IPS-18c (cell line): ENCODE results near the gene TPSD1.
"Not testable (repeated sequence)": the region's sequence is repeated elsewhere in the genome, so short reads cannot be mapped to it uniquely, and the experiment has no call there.

Experiments
- H3K4me3 ChIP-seq: 2 replicates; pipeline ENCODE4 v1.7.0; 2013; ENCODE audit warnings: low read depth, mild to moderate bottlenecking, low read length, moderate library complexity; ENCODE audit not compliant: insufficient read depth
- H3K9me3 ChIP-seq: one replicate; pipeline ENCODE4 v1.6.1; 2013; ENCODE audit warnings: mild to moderate bottlenecking, low read length, moderate library complexity; ENCODE audit not compliant: control insufficient read depth, insufficient read depth

Gene TPSD1

GRCh38 chr16:1283996-1284616 lies 28.2 kb downstream of the TPSD1 start:
- Histone ChIP-seq H3K9me3 (no peaks in the 10 kb centered on the region), H3K4me3 (no peak overlapping the region)

DNA sequence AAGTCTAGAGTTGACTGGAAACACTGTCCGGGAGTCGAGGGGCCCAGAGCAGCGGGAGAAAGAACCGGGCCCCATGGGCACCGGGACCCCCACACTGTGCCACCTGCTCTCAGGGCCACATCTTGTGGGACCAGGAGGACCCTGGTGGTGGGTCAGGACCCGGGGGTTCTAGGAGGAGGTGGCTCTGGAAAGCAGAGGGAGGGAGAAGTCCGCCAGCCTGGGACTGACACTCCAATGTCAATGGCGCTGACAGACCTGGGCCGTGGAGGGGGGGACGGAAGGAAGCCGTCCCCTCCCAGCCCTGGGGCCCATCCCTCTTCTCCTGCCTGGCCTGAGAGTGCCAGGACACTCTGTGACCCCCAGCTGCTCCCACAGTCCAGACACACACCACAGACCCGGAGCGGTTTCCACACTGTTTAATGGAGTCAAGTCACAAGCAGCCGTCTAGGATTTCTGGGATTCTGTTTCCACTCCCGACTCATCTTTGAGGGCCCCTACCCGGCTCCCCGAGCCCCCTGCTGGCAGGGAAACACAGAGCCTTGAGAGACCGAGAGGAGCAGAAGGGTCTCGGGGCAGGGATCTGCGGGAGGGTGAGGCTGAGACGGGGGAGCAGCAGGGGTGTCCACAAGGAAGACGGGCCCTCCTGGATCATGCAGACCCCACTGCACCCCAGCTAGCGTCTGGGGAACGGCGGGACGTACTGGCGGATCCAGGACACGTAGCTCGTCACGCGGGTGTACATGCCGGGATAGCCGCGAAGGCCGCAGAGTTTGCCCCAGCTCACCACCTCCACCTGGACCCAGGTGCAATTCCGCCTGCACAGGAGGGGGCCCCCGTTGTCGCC lies 30.0 kb downstream of the TPSD1 start:
- Histone ChIP-seq H3K9me3 (no peaks in the 10 kb centered on the region), H3K4me3 (no peak overlapping the region)

DNA sequence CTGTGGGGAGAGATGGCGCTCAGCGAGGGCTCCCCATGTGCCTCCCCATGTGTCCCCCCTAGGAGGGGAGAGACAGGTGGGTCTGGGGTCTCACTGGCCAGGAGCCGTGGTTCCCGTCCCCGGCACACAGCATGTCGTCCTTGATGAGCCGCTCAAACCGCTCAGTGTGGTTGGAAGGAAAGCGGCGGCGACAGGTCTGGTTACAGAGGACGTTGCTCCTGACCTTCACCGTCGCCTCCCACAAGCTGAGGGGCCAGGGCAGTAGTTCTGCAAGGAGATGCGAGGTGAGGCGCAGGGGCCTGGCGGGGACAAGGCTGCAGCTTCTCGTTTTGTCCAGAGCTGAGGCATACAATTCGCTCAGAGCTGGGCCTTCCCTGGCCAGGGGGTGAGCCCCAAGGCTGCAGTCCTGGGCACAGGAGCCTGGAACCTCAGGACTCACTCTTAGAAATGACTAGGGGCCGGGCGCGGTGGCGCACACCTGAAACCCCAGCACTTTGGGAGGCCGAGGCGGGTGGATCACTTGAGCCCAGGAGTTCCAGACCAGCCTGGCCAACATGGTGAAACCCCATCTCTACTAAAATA lies 30.7 kb downstream of the TPSD1 start:
- no peak overlapping the region for H3K4me3 ChIP-seq
- no peaks in the 10 kb centered on the region for H3K9me3 ChIP-seq

DNA sequence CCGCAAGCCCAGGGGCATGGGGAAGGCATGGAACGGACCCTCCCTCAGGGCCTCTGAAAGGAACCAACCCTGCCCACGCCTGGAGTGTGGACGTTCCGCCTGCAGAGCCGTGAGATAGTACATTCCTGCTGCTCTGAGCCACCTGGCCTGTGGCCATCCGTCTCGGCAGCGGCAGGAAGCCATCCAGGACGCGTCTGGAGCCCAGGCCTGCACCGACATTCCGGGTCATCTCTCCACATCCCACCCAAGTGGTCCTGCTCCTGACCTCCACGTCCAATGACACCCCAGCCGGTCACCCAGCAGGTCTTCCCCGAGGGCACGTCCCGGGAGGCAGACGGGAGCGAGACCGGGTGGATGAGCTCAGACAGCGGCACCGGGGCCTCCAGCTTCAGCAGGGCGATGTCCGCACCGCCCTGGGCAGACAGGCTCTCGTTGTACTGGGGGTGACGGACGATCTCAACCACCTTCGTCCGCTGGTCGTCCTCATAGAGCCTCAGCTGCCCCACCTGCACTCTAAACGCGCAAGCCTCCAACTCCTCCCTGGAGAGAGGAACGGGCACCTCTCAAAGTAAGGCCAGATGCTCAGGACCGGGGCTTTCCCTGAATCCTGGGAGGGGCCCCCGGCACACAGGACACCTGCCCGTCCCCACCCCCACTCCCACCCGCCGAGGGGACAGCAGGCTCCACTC lies 32.3 kb downstream of the TPSD1 start:
- no peak overlapping the region for H3K4me3 ChIP-seq
- H3K9me3 ChIP-seq, result no peaks in the 10 kb centered on the region

GRCh38 chr16:1288813-1289476 lies 33.1 kb downstream of the TPSD1 start:
- no peak overlapping the region; the same call in 1 of the 2 replicates for H3K4me3 ChIP-seq
- H3K9me3 ChIP-seq, result no peaks in the 10 kb centered on the region

GRCh38 chr16:1289477-1289866 lies 33.6 kb downstream of the TPSD1 start:
- Histone ChIP-seq H3K9me3 (no peaks in the 10 kb centered on the region), H3K4me3 (peak overlapping the region; percentile 31; the same call in 1 of the 2 replicates)

DNA sequence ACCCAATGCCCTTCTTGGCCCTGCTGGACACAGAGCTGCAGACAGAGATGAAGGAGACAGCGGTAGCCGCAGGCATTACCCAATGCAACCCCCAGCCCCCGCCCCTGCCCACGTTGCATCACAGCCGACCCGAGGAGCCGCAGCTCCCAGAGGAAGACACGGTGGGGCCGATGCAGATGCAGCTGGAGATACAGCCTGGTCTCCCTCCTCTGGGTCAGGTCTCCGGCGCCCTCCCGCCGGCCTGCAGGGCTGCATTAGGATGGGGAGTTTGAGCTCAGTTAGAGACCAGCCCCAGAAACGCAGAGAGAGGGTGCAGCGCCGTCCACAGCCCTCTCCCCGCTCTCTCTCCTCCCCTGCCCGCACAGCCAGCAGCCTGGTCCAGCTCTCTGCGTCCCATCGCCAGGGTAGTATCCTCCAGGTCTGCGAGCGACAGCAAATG lies 34.2 kb downstream of the TPSD1 start:
- no peak overlapping the region for H3K4me3 ChIP-seq
- H3K9me3 ChIP-seq, result no peaks in the 10 kb centered on the region

DNA sequence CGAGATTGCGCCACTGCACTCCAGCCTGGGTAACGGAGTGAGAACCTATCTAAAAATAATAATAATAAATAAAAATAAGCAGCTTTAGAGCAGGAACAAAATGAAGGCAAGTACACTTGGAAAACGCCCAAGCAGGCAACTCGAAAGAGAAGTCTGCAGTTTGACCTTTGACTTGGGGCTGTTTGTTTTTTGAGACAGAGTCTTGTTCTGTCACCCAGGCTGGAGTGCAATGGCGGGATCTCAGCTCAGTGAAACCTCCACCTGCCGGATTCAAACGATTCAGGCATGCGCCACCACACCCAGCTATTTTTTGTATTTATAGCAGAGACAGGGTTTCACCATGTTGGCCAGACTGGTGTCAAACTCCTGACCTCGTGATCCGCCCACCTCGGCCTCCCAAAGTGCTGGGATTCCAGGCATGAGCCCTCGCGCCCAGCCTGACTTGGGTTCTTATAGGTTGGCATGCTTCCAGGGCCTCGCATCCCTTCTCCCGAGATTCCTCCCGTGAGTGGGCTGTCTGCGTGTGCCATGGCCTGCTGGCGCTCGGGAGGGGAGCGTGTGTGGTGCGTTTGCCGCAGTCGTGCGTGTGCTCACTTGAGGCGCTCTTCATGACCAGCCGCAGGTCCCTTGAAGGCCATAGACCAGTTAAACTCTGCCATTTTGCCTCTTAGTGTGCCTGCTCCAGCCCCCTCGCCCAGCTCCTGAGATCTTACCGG lies 35.1 kb downstream of the TPSD1 start:
- H3K9me3 ChIP-seq, result no peaks in the 10 kb centered on the region
- no peak overlapping the region for H3K4me3 ChIP-seq

DNA sequence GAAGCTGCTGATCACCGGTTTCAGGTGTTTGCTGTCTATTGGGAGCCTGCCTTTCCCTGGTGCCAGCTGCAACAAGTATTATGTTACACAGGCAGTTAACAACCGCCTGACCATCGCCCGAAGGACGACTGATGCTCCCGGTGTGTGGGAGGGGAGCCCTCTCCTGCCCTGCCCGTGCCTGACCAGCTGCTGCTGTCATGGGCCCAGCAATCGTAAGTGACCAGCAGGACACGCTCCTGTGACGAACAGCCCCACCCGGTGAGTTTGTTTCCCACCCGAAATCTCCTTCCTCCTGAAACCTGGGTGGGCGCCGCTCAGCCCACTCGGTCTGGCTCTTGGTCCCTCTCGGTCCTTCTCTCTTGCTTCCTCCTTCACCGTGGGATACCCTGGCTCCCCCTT lies 35.7 kb downstream of the TPSD1 start:
- Histone ChIP-seq H3K9me3 (no peaks in the 10 kb centered on the region), H3K4me3 (no peak overlapping the region)

- not testable (repeated sequence) for H3K9me3 ChIP-seq, H3K4me3 ChIP-seq
These were observed 36.3 kb downstream of the TPSD1 start for GRCh38 chr16:1292208-1292607.

DNA sequence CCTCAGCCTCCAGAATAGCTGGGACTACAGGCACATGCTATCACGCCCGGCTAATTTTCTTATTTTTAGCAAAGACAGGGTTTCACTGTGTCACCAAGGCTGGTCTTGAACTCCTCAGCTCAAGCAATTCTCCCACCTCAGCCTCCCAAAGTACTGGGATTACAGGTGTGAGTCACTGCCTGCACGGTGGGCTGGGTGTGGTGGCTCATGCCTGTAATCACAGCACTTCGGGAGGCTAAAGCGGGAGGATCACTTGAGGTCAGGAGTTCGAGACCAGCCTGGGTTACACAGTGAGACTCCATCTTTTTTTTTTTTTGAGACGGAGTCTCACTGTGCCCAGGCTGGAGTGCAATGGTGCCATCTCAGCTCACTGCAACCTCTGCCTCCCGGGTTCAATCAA lies 36.9 kb downstream of the TPSD1 start:
- H3K4me3 ChIP-seq, H3K9me3 ChIP-seq: not testable (repeated sequence)

DNA sequence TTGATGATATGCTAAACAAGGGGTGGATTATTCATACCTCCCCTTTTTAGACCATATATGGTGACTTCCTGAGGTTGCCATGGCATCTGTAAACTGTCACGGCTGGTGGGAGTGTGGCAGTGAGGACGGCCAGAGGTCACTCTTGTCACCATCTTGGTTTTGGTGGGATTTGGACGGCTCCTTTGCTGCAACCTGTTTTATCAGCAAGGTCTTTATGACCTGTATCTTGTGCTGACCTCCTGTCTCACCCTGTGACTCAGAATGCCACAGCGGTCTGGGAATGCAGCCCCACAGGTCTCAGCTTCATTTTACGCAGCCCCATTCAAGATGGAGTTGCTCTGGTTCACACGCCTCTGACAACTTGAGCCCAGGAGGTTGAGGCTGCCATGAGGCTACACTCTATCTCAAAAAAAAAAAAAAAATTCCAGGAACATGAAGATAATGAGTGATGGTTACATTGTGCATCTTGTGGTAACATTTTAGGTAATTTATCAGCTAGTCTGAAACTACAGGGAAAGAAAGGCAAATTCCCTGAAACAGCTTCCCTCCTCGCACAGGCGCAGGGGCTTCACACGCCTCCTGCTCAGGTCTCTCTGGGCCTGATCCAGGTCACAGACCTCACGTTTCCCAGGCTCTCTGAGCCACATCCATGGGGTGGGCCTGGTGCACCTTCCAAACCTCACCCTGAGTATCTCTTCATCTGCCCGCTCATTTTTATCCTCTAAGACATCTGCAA lies 38.2 kb downstream of the TPSD1 start:
- Histone ChIP-seq H3K4me3 (no peak overlapping the region), H3K9me3 (no peaks in the 10 kb centered on the region)

GRCh38 chr16:1295465-1295864 lies 39.6 kb downstream of the TPSD1 start:
- Histone ChIP-seq H3K9me3 (no peaks in the 10 kb centered on the region), H3K4me3 (no peak overlapping the region)

- H3K9me3 ChIP-seq, H3K4me3 ChIP-seq: not testable (repeated sequence)
These were observed 40.8 kb downstream of the TPSD1 start for GRCh38 chr16:1296688-1297017.

- H3K4me3 ChIP-seq, result no peak overlapping the region
- no peaks in the 10 kb centered on the region for H3K9me3 ChIP-seq
These were observed 41.3 kb downstream of the TPSD1 start for GRCh38 chr16:1297018-1297696.

- Histone ChIP-seq H3K4me3 (no peak overlapping the region), H3K9me3 (no peaks in the 10 kb centered on the region)
These were observed 42.5 kb downstream of the TPSD1 start for GRCh38 chr16:1298406-1298805.
